ENCODE results near the gene TTLL5.

DNA sequence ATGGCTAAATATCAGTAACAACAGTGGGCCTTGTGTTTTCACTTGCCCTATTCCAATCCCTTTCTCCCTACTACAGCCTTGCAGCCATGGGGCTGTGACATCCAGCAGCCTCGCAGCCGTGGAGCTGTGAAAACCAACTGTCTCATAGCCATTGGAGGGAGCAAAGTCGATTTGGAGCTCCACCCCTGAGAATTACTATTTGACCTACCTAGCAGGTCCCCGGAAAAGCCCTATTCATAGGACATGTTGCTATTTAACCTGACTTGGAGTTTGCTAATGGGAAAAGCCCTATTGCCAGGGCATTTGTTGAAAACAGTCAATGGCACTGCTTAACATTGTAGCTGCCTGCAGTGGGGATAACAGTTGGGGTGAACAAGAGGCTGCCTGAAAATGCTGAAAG is 33.6 kb upstream of the TTLL5 start:
- TF ChIP-seq CTCF (IDR thresholded peaks at IDR 0.05) (no peak), POLR2A (IDR thresholded peaks at IDR 0.05) (no peak)
